Parathyroid adenoma (tissue), 2 donors: Measurements from ENCODE around the gene ZKSCAN2.

Source experiments
- H2AFZ ChIP-seq: fragments of 300-600 bp; sonication (generic); one replicate; pipeline ENCODE4 v1.7.0; 2017; ENCODE audit warnings: antibody characterized with exemption, mild to moderate bottlenecking
- H3K27ac ChIP-seq: fragments of 300-600 bp; sonication (generic); one replicate; pipeline ENCODE4 v1.7.0; 2017
- H3K27me3 ChIP-seq: fragments of 300-600 bp; sonication (generic); one replicate; pipeline ENCODE4 v1.7.0; 2017; ENCODE audit warnings: low read length; ENCODE audit not compliant: control insufficient read depth, insufficient read depth
- H3K36me3 ChIP-seq: fragments of 300-600 bp; sonication (generic); one replicate; pipeline ENCODE4 v1.7.0; 2017; ENCODE audit warnings: low read length; ENCODE audit not compliant: control insufficient read depth, insufficient read depth
- H3K4me1 ChIP-seq: fragments of 300-600 bp; sonication (generic); one replicate; pipeline ENCODE4 v1.7.0; 2017; ENCODE audit warnings: control low read depth
- H3K4me2 ChIP-seq: fragments of 300-600 bp; sonication (generic); one replicate; pipeline ENCODE4 v1.7.0; 2017; ENCODE audit warnings: low read length
- H3K4me3 ChIP-seq: fragments of 300-600 bp; sonication (generic); one replicate; pipeline ENCODE4 v1.7.0; 2017; ENCODE audit warnings: low read depth, low read length
- H3K79me2 ChIP-seq: fragments of 300-600 bp; sonication (generic); one replicate; pipeline ENCODE4 v1.7.0; 2017; ENCODE audit warnings: control low read depth
- H3K9ac ChIP-seq: fragments of 300-600 bp; sonication (generic); one replicate; pipeline ENCODE4 v1.7.0; 2017; ENCODE audit warnings: mild to moderate bottlenecking
- H3K9me3 ChIP-seq: fragments of 300-600 bp; sonication (generic); one replicate; pipeline ENCODE4 v1.7.0; 2017; ENCODE audit warnings: low read length; ENCODE audit not compliant: control insufficient read depth
- CTCF ChIP-seq: fragments of 300-600 bp; sonication (generic); IDR thresholded peaks from one replicate; pipeline ENCODE4 v1.7.0; 2017; ENCODE audit warnings: antibody characterized with exemption, mild to moderate bottlenecking
- donor health status: primary hyperparathyroidism.

Gene ZKSCAN2

GRCh38 chr16:25291580-25291979 is 33.9 kb upstream of the ZKSCAN2 start:
- Histone ChIP-seq H2AFZ (no peak overlapping the region), H3K27me3 (no peaks in the 10 kb centered on the region), H3K36me3 (no peaks in the 10 kb centered on the region), H3K4me1 (no peaks in the 10 kb centered on the region), H3K4me3 (no peak overlapping the region), H3K27ac (no peak overlapping the region), H3K79me2 (no peaks in the 10 kb centered on the region), H3K9me3 (no peaks in the 10 kb centered on the region), H3K4me2 (no peak overlapping the region), H3K9ac (no peak overlapping the region)
- no peak for TF ChIP-seq CTCF

- Histone ChIP-seq H3K27ac (no peak overlapping the region), H3K4me3 (no peak overlapping the region), H3K27me3 (no peaks in the 10 kb centered on the region), H3K9me3 (no peaks in the 10 kb centered on the region), H3K79me2 (no peaks in the 10 kb centered on the region), H3K4me1 (no peaks in the 10 kb centered on the region), H3K9ac (no peak overlapping the region), H2AFZ (no peak overlapping the region), H3K4me2 (no peak overlapping the region), H3K36me3 (no peaks in the 10 kb centered on the region)
- no peak for TF ChIP-seq CTCF
Observed at GRCh38 chr16:25289466-25289865, 31.8 kb upstream of the ZKSCAN2 start.

- Histone ChIP-seq H3K36me3 (no peaks in the 10 kb centered on the region), H3K9me3 (no peaks in the 10 kb centered on the region), H3K4me1 (no peaks in the 10 kb centered on the region), H3K79me2 (no peaks in the 10 kb centered on the region), H2AFZ (no peak overlapping the region), H3K4me2 (no peak overlapping the region), H3K9ac (no peak overlapping the region), H3K27me3 (no peaks in the 10 kb centered on the region), H3K4me3 (no peak overlapping the region), H3K27ac (no peak overlapping the region)
- no peak for TF ChIP-seq CTCF
Observed at GRCh38 chr16:25279491-25279890, 21.8 kb upstream of the ZKSCAN2 start.

GRCh38 chr16:25271421-25271820 is 13.8 kb upstream of the ZKSCAN2 start:
- Histone ChIP-seq H3K27me3 (no peaks in the 10 kb centered on the region), H3K4me2 (no peak overlapping the region), H3K4me3 (no peak overlapping the region), H2AFZ (no peak overlapping the region), H3K9ac (no peak overlapping the region), H3K9me3 (no peaks in the 10 kb centered on the region), H3K36me3 (no peaks in the 10 kb centered on the region), H3K27ac (no peak overlapping the region), H3K79me2 (no peaks in the 10 kb centered on the region), H3K4me1 (no peaks in the 10 kb centered on the region)
- TF ChIP-seq CTCF: no peak

GRCh38 chr16:25270577-25270976 is 12.9 kb upstream of the ZKSCAN2 start:
- H3K9me3 ChIP-seq: no peaks in the 10 kb centered on the region

More at GRCh38 chr16:25270577-25270976, 12.9 kb upstream of the ZKSCAN2 start:
- TF ChIP-seq CTCF: no peak
- H3K27ac ChIP-seq: no peak overlapping the region
- no peak overlapping the region for H3K9ac ChIP-seq
- H2AFZ ChIP-seq: no peak overlapping the region
- H3K27me3 ChIP-seq: no peaks in the 10 kb centered on the region
- no peak overlapping the region for H3K4me2 ChIP-seq
- H3K36me3 ChIP-seq: no peaks in the 10 kb centered on the region
- H3K4me1 ChIP-seq: no peaks in the 10 kb centered on the region
- no peaks in the 10 kb centered on the region for H3K79me2 ChIP-seq
- no peak overlapping the region for H3K4me3 ChIP-seq
